ENCODE results near the gene SH2D6. TPM values are rescaled to one million over a fixed set of nuclear protein-coding genes. Genes with fewer than 3 reads are reported as not detected.

The SH2D6 gene
- total and polyA plus RNA-seq, 9 of the 15 experiments (the other 6 are each of a cell fraction or from before 2014, with no cell fraction given) = 0.07 to 0.76 (median 0.33) TPM; not detected in 2

DNA sequence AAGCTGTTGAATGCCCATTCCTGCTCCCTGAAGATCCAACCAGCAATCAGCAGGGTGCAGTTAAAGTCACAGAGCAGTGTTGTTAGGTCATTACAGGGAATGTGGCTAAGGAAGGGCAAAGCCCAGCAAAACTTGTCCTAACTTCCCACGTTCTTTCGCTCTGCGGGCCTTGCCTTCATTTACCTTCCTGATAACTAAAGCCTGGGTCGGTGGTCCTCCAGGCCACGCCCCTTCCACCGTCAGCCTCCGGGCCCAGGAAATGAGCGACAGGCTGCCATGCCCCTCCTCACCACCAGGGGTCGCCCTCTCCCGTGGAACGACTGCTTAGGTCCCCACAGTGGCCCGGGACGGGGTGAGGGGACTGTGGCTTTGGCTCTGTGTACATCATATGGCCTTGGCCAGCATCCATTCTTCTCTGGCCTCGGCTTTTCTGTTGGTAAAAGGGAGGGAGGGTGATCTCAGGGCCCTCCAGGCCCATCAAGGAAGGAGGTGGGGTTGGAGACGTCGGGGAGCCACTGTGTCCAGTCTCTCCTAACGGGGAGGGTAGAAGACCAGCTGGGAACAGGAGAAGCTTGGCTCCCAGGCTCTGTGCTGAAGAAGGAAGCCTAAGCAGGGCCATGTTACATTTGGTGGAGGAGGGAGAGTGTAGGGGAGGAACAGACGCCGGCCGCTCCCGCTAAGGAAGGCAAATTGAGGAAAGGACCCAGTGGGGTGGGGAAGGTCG, 2.2 kb downstream of the SH2D6 start (continued):
- TF ChIP-seq PTTG1 (tag; IDR thresholded peaks at IDR 0.05; ENCODE audit: low read depth) (0 out of 2 replicates have a peak, but pooled peaks have one; percentile 32), FOS (IDR thresholded peaks at IDR 0.05; ENCODE audit: extremely low read depth, insufficient read length) (no peak), SMAD2 (IDR thresholded peaks at IDR 0.05; ENCODE audit: low read depth, low read length) (no peak), GTF2E2 (tag; IDR thresholded peaks at IDR 0.05) (no peak), BCOR (IDR thresholded peaks at IDR 0.05) (no peak), ZNF3 (CRISPR knock-in tag; IDR thresholded peaks at IDR 0.05) (no peak), TAF15 (IDR thresholded peaks at IDR 0.05; ENCODE audit: low read depth, low read length) (no peak), NR2C2 (CRISPR knock-in tag; IDR thresholded peaks at IDR 0.05) (0 out of 2 replicates have a peak, but pooled peaks have one; percentile 42), NR2C2 (tag; IDR thresholded peaks at IDR 0.05) (no peak), MCM2 (IDR thresholded peaks at IDR 0.05; ENCODE audit: low read depth) (no peak), SETDB1 (IDR thresholded peaks at IDR 0.05; ENCODE audit: low read length) (no peak), IRF2 (CRISPR knock-in tag; IDR thresholded peaks at IDR 0.05) (no peak), STAT5A (IDR thresholded peaks at IDR 0.05; ENCODE audit: borderline replicate concordance, low read length) (no peak), SRSF9 (IDR thresholded peaks at IDR 0.05; ENCODE audit: borderline replicate concordance, low read depth, low read length) (no peak), ASH1L (IDR thresholded peaks at IDR 0.05; ENCODE audit: borderline replicate concordance, low read depth, partially characterized antibody) (no peak), ARHGAP35 (IDR thresholded peaks at IDR 0.05; ENCODE audit: partially characterized antibody) (no peak), ZNF282 (CRISPR knock-in tag; IDR thresholded peaks at IDR 0.05) (no peak), ZNF212 (CRISPR knock-in tag; IDR thresholded peaks at IDR 0.05) (no peak)
- TF ChIP-seq, protein P1, sequence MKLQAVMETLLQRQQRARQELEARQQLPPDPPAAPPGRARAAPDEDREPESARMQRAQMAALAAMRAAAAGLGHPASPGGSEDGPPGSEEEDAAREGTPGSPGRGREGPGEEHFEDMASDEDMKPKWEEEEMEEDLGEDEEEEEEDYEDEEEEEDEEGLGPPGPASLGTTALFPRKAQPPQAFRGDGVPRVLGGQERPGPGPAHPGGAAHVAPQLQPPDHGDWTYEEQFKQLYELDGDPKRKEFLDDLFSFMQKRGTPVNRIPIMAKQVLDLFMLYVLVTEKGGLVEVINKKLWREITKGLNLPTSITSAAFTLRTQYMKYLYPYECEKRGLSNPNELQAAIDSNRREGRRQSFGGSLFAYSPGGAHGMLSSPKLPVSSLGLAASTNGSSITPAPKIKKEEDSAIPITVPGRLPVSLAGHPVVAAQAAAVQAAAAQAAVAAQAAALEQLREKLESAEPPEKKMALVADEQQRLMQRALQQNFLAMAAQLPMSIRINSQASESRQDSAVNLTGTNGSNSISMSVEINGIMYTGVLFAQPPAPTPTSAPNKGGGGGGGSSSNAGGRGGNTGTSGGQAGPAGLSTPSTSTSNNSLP (IDR thresholded peaks at IDR 0.05; ENCODE audit: borderline replicate concordance, low read depth, low read length) = no peak
- TF ChIP-seq, protein P2, sequence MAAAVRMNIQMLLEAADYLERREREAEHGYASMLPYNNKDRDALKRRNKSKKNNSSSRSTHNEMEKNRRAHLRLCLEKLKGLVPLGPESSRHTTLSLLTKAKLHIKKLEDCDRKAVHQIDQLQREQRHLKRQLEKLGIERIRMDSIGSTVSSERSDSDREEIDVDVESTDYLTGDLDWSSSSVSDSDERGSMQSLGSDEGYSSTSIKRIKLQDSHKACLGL (CRISPR knock-in tag; IDR thresholded peaks at IDR 0.05; ENCODE audit: borderline replicate concordance, poor library complexity, severe bottlenecking) = no peak
- TF ChIP-seq, protein P3, sequence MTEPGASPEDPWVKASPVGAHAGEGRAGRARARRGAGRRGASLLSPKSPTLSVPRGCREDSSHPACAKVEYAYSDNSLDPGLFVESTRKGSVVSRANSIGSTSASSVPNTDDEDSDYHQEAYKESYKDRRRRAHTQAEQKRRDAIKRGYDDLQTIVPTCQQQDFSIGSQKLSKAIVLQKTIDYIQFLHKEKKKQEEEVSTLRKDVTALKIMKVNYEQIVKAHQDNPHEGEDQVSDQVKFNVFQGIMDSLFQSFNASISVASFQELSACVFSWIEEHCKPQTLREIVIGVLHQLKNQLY (CRISPR knock-in tag; conservative IDR thresholded peaks at IDR 0.05) = 0 out of 4 replicates have a peak, but pooled peaks of 1 of the 2 experiments have one; percentile 15
- TF ChIP-seq, protein P4, sequence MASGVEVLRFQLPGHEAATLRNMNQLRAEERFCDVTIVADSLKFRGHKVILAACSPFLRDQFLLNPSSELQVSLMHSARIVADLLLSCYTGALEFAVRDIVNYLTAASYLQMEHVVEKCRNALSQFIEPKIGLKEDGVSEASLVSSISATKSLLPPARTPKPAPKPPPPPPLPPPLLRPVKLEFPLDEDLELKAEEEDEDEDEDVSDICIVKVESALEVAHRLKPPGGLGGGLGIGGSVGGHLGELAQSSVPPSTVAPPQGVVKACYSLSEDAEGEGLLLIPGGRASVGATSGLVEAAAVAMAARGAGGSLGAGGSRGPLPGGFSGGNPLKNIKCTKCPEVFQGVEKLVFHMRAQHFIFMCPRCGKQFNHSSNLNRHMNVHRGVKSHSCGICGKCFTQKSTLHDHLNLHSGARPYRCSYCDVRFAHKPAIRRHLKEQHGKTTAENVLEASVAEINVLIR (CRISPR knock-in tag; IDR thresholded peaks at IDR 0.05) = no peak
- TF ChIP-seq, protein P5, sequence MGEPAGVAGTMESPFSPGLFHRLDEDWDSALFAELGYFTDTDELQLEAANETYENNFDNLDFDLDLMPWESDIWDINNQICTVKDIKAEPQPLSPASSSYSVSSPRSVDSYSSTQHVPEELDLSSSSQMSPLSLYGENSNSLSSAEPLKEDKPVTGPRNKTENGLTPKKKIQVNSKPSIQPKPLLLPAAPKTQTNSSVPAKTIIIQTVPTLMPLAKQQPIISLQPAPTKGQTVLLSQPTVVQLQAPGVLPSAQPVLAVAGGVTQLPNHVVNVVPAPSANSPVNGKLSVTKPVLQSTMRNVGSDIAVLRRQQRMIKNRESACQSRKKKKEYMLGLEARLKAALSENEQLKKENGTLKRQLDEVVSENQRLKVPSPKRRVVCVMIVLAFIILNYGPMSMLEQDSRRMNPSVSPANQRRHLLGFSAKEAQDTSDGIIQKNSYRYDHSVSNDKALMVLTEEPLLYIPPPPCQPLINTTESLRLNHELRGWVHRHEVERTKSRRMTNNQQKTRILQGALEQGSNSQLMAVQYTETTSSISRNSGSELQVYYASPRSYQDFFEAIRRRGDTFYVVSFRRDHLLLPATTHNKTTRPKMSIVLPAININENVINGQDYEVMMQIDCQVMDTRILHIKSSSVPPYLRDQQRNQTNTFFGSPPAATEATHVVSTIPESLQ (CRISPR knock-in tag; IDR thresholded peaks at IDR 0.05) = no peak; the same call in 1 of the 2 replicates

All from K562 (cell line).